Stimulated activated naive CD8-positive, alpha-beta T cell treated with anti-CD3 and anti-CD28 coated beads, Interleukin-15, amount 100 ng/mL, for 72 hours (primary cell): ENCODE data around the gene SYTL3.

ENCODE experiments used
- ATAC-seq: fragments of 150-1000 bp; cut with Tn5 transposase; 2 replicates; pipeline ENCODE4 v1.10.0; 2021; ENCODE audit warnings: mild to moderate bottlenecking, moderate library complexity
- DNase-seq, 2 donors: peaks; one replicate each; pipeline ENCODE4 v3.0.0; 2021 to 2022
- H3K27ac Mint-ChIP-seq, 2 donors: one replicate each; pipeline ENCODE4 v1.8.0; 2022; ENCODE audit warnings: mild to moderate bottlenecking in 2 of 2, mixed read lengths in 2 of 2, moderate library complexity in 2 of 2
- H3K27me3 Mint-ChIP-seq: one replicate; pipeline ENCODE4 v1.8.0; 2022; ENCODE audit warnings: mixed read lengths
- H3K4me1 Mint-ChIP-seq: one replicate; pipeline ENCODE4 v1.8.0; 2022; ENCODE audit warnings: mild to moderate bottlenecking, mixed read lengths
- H3K4me3 Mint-ChIP-seq, 2 donors: one replicate each; pipeline ENCODE4 v1.8.0; 2022; ENCODE audit warnings: mild to moderate bottlenecking in 2 of 2, mixed read lengths in 2 of 2, moderate library complexity in 1 of 2
- H3K9me3 Mint-ChIP-seq, 2 donors: one replicate each; pipeline ENCODE4 v1.8.0; 2022; ENCODE audit warnings: mixed read lengths in 2 of 2

SYTL3 gene

DNA sequence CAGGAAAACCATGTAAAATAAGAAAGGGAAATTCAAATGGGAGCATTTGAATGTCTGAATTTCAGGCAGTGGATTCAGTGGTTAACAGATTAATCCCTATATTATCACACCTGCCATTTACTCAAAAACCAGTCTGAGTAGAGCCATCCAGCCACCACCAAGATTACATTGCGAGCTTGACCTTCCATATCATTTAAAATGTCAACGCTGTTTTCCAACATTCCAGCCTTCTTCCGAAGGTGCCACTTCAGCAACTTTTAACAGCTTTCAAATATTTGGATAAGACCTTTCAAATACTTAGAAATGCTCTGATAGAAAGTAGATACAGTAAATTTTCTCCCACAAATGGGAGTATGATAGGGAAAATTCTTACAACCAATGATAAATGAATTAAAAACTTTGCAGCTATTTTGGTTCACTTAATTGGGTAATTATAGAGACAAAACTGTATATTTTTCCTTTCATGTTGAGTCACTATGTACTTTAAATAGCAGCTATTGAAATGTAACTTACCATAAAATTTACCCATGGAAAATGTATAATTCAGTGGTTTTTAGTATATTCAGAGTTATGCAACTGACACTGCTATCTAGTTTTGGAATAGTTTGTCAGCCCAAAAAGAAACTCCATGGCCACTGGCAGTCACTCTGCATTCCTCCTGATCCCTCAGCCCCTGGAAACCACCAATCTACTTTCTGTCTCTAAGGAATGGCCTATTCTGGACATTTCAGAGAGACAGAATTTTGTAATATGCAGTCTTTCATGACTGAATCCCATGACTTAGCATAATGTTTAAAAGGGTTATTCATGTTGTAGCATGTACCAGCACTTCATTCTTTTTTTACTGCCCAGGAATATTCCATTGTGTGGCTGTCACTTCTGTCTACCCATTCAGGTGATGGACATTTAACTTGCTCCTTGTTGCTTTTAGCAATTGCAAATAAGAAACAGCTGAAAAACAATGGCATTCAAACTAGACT is 147.8 kb downstream of the SYTL3 start:
- H3K27ac Mint-ChIP-seq, result peak overlapping the region in 1 of 2 donors; percentile 6
- ATAC-seq (peak; percentile 38), DNase-seq (no peak)
- H3K4me3 Mint-ChIP-seq, result peak overlapping the region; percentile 52 to 66
- no peaks in the 10 kb centered on the region for H3K27me3 Mint-ChIP-seq
- H3K4me1 Mint-ChIP-seq, result peaks cover 96% of the 10 kb centered on the region
- H3K9me3 Mint-ChIP-seq, result no peaks in the 10 kb centered on the region

DNA sequence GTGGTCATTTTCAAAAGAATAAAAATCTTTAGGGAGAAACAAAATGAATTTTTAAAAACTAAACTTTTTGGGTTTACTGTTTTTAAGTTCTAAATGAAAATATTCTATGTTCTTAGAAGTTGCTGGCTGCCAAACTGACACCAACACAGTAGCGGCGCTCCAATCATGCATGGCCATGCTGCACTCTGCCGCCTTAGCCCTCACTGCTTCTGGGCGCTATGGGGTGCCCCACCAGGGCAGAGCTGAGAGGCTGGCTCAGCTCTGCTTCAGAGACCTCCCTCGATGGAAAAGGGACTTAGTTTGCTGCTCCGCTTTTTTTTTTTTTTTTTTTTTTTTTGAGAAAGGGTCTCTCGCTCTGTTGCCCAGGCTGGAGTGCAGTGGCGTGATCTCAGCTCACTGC is 148.5 kb downstream of the SYTL3 start:
- peaks cover 96% of the 10 kb centered on the region for H3K4me1 Mint-ChIP-seq
- peak overlapping the region; percentile 52 to 66 for H3K4me3 Mint-ChIP-seq
- no peaks in the 10 kb centered on the region for H3K9me3 Mint-ChIP-seq
- no peak for DNase-seq
- no peaks in the 10 kb centered on the region for H3K27me3 Mint-ChIP-seq
- no peak for ATAC-seq
- no peak overlapping the region for H3K27ac Mint-ChIP-seq

DNA sequence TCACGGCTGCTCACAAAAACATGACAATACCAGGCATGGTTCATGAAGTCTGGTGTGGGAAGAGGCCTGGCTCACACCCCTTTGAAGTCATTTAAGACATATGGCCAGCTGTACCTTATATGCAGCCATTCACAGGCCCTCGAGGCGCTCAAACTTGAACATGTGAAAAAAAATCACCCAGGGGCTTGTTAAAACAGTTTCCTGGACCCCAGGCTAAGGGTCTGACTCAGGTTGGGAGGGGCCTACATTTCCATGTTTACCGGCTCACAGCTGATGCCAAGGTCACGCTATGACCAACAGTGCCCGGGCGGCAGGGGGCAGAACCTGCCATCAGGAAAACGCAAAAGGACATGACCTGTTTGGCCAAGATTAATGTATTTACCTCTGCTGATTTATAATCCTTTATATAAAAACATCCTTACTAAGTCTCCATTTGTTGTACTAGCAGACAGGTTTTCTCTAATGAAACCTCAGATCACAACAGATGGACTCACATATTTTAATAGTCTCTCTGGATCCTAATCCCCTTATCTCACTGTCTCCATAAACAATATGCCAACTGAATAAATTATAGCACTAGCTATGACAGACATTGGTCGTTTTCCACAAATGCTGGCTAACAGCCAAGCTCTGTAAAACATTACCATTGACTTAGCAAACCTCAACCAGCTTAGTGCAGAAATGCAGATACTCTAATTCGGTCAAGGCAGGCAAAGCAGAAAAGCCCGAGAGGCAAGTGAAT is 149.4 kb downstream of the SYTL3 start:
- ATAC-seq (no peak), DNase-seq (no peak)
- peak overlapping the region; percentile 24 to 32 for H3K4me3 Mint-ChIP-seq
- H3K4me1 Mint-ChIP-seq, result peaks cover 96% of the 10 kb centered on the region
- H3K9me3 Mint-ChIP-seq, result no peaks in the 10 kb centered on the region
- H3K27me3 Mint-ChIP-seq, result no peaks in the 10 kb centered on the region
- H3K27ac Mint-ChIP-seq, result peak overlapping the region in 1 of 2 donors; percentile 49

DNA sequence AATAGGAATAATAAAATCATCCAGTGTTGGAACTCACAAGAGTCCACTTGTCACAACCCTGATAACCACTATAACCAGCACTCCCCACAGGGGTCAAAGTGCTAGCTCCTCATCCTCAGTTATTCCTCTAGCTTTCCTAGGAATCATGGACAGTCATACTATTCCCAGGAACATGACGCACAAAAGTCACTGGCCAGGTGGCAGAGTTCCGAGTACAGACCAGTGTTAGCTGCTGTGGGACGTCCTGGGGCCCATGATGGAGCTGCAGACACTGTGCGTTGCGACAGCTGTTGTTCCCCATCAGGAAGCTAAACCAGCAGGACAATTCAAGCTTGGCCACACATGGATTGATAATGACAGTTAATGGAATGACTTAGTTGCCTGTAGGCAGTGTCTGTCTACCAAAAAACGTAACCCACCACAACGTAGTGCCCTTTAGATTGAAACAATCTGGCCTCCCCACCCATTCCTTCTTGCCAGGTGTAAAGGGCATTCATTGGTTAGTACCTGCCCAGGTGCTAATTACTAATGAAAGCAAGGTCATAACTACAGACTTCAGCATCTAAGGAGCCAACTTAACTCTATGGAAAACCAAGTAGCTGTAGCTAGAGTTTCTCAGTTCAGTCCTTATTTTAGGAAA is 151.9 kb downstream of the SYTL3 start:
- H3K9me3 Mint-ChIP-seq, result no peaks in the 10 kb centered on the region
- ATAC-seq, result no peak
- no peak for DNase-seq

DNA sequence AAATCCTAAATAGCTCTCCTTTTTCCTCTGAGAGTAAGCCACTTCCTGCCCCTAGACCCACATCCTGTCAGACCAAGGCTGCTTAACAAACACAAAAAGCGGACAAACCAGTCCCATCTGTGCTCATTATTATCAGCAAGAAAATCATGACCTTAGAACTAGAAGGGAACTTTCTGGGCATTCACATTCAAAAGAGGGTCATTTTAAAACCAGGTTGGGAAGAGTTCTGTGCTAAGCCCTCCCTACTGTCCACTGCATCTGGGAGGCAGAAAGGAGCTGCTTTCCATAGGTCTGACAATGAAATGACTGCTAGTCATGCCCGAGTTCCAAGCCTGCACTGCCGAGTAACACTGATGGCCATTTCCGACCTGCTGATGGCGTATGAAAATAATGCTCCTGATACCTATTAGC is 153.9 kb downstream of the SYTL3 start:
- H3K27ac Mint-ChIP-seq, result peak overlapping the region in 1 of 2 donors; percentile 60
- H3K4me1 Mint-ChIP-seq, result peaks cover 98% of the 10 kb centered on the region
- H3K9me3 Mint-ChIP-seq, result no peaks in the 10 kb centered on the region
- H3K27me3 Mint-ChIP-seq, result no peaks in the 10 kb centered on the region
- H3K4me3 Mint-ChIP-seq, result peak overlapping the region; percentile 22 to 70
- DNase-seq (peak in 1 of 2 donors; percentile 41), ATAC-seq (peak; percentile 89)

More for the DNA sequence above, 151.9 kb downstream of the SYTL3 start:
- Mint-ChIP-seq H3K27me3 (no peaks in the 10 kb centered on the region), H3K4me1 (peaks cover 98% of the 10 kb centered on the region), H3K4me3 (no peak overlapping the region), H3K27ac (no peak overlapping the region)

DNA sequence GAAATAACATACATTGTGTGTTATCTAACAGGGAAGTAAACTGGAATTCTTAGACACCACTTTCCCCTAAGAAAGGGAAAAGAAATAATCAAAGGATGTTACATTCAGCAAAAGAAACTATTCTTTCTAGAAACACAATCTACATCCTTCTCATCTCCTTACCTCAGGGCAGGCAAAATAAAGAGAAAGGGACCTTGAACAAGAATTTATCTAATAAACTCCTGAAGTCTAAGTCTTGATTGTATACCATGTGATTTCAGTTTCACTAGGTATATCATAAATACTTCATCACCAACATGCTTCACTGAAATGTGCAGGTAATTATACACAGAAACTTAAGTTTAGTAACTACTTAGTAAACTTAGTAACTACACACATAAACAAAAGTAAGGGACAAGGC is 154.4 kb downstream of the SYTL3 start:
- H3K27ac Mint-ChIP-seq, result peak overlapping the region in 1 of 2 donors; percentile 60

DNA sequence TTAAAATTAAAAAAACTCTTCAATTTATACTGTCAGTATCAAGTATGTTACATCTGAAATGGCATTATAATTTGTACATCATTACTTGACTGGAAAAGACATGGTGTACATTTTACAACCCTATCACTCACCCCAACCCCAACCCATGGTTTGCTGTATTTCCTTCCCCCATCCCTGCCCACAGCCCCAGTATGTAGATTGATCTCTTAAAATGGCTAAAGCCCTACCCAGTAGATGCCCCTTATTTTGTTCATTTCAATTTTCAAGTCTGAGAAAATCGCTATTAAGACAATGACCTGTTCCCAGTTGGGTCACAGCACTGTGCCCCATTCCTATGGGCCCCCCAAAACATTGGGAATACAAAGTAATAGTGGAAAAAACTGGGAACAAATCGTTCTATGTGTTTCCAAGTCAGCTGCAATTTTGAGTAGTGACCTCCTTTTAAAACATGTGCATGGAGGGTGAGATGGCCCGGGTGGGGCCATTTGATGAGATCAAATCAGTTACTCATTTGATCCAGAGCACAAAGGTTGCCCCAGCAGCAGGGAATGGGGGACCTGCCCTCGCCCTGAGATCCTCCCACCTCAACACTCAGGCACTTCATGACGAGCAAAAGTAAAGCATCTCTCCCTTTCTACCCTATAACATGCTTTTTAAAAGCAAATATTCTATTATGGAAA is 156.0 kb downstream of the SYTL3 start:
- ATAC-seq, result no peak
- Mint-ChIP-seq H3K9me3 (no peaks in the 10 kb centered on the region), H3K27ac (no peak overlapping the region), H3K4me3 (peak overlapping the region in 1 of 2 donors; percentile 17), H3K27me3 (no peaks in the 10 kb centered on the region), H3K4me1 (peaks cover 97% of the 10 kb centered on the region)
- DNase-seq, result no peak

More for the DNA sequence above, 154.4 kb downstream of the SYTL3 start:
- peaks cover 98% of the 10 kb centered on the region for H3K4me1 Mint-ChIP-seq
- peak overlapping the region; percentile 22 to 70 for H3K4me3 Mint-ChIP-seq
- peak; percentile 16 for ATAC-seq
- DNase-seq, result no peak
- H3K27me3 Mint-ChIP-seq, result no peaks in the 10 kb centered on the region
- H3K9me3 Mint-ChIP-seq, result no peaks in the 10 kb centered on the region

DNA sequence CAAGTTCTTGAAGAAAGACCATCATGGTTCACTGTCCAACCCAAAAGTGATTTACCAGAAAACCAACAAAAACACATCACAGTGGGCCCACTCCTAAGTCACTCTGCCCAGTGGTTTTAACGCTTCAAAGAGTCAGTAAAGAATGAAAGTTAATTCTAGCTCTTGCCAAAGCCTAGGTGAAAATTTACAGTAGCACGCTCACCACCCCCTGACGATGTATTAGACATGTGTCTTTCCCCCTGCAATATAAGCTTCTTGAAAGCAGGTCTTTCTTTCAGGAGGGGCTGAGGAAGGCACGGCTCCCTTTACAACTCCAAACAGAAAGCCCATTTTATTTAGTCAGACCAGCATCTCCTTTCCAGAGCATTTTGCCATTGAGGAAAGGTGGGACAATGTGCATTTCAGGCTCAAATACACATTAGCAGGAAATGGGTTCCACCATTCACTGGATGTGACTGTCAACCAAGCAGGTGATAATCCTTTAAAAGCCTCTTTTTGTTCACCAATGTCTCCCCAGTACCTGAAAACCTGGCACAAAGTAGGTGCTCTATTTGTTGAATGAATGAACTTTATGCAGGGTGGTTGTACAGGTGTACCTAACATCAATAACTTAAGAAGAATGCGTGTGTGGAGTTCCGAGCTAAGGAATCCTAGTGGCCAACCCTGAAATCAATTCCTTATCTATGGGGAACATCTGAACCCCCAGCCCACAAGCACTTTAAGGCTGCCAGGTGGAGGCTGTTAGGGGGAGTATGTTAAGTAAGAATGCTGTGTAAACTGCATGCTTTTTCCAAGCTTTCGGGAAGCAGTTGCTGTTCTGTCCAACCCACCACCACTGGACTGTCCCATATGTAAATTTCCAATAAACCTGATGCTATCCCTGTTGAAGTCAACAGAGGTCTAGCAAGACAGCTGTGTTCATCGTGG is 157.9 kb downstream of the SYTL3 start:
- Mint-ChIP-seq H3K4me1 (peaks cover 97% of the 10 kb centered on the region), H3K27ac (peak overlapping the region; percentile 42 to 57), H3K4me3 (peak overlapping the region in 1 of 2 donors; percentile 1), H3K9me3 (no peaks in the 10 kb centered on the region), H3K27me3 (no peaks in the 10 kb centered on the region)
- DNase-seq (no peak), ATAC-seq (no peak)

DNA sequence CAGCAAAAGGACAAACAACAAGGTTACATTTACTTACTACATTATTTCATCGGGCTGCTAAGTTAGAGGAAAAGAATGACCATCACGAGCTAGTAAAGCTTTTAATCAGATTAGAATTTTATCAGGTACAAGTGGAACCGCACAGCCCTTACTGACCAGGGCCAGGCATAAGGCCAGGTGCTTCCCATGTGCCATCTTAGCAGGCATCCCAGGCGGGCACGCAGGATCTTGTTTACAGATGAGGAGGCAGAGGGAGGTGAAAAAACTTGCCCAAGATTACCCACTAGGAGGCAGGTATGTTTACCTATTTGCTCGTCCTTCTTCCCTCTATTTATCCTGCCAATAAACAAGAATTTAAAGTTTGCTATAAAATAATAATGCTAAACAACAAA is 158.6 kb downstream of the SYTL3 start:
- no peak for ATAC-seq
- H3K4me3 Mint-ChIP-seq, result no peak overlapping the region
- peaks cover 99% of the 10 kb centered on the region for H3K4me1 Mint-ChIP-seq
- peak overlapping the region in 1 of 2 donors; percentile 57 for H3K27ac Mint-ChIP-seq
- DNase-seq, result no peak
- no peaks in the 10 kb centered on the region for H3K9me3 Mint-ChIP-seq
- H3K27me3 Mint-ChIP-seq, result no peaks in the 10 kb centered on the region

DNA sequence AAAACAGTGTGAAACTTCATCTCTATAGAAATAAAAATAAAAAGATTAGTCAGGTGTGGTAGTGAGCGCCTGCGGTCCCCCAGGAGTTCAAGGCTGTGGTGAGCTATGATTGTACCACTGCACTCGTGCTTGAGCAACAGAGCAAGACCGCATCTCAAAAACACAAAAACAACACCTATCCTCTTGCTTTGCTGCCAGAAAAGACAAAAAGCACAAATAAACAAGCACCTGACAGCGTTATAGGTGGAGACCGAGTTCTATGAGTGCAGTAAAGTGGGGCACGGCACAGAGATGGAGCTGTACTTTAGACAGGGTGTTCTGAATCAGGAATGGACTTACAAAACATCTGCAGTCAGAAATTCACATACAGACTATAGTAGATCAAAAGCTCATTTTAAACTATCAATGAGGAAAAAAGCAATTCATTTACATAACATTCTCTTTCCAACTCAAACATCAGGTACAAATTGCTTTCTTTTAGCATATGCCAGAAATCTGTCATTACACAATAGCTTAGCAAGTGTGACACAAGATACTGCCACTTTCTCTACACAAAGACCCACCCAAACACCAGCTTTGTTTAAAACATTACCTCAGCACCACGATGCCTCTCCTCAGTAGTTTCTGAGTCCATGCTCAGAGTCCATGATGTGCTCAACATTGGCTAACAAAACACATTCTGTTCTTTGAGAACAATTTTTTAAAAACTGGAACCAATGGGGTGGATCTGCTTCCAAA is 159.3 kb downstream of the SYTL3 start:
- peak; percentile 66 for ATAC-seq
- DNase-seq, result peak in 1 of 2 donors; percentile 22
- Mint-ChIP-seq H3K4me3 (peak overlapping the region in 1 of 2 donors; percentile 40), H3K27ac (peak overlapping the region in 1 of 2 donors; percentile 58), H3K4me1 (peaks cover 99% of the 10 kb centered on the region), H3K27me3 (no peaks in the 10 kb centered on the region), H3K9me3 (no peaks in the 10 kb centered on the region)

DNA sequence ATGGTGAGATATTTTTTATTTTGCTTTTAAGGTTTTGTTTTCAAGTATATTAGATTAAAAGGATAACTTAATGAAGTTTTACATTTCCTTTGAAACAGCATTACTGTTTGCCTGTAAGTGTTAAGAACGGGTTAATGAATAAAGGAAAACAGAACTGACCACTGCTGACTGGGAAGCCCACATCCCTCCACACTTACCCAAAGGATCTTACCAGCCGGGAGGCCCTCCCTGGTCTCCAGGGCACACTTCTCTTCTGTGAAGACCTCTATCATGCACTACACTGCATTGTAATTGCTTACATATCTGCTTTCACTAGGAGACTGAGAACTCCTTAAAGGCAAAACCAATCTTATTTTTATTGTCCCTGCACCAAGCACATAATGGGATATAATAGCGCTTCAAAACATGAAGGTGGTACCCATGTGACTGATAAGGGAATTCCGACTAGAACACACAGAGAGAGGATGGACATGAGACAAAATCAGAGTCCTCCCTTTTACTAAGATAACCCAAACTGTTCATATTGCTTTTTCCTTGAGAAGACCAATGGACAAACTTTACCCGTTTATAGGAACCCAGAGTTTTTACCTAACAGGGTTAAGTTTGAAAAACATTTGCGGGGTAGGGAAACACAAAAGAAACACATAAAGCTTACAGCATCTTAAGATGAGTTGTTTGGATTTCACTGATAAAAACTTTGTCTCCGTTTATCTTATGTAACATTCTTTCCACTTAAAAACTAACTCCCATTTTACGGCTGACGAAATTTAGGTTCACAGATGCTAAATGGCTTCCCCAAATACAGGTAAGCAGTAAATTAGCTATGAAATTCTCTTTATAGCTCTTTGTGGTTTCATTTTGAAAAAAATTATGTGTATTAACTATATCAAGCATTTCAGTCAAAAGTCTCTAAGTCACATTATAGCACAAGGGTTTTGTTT is 160.6 kb downstream of the SYTL3 start:
- peak overlapping the region in 1 of 2 donors; percentile 18 for H3K4me3 Mint-ChIP-seq
- no peak for ATAC-seq
- no peaks in the 10 kb centered on the region for H3K9me3 Mint-ChIP-seq
- H3K27ac Mint-ChIP-seq, result peak overlapping the region in 1 of 2 donors; percentile 54
- DNase-seq, result no peak
- H3K4me1 Mint-ChIP-seq, result peaks cover 99% of the 10 kb centered on the region
- H3K27me3 Mint-ChIP-seq, result no peaks in the 10 kb centered on the region

DNA sequence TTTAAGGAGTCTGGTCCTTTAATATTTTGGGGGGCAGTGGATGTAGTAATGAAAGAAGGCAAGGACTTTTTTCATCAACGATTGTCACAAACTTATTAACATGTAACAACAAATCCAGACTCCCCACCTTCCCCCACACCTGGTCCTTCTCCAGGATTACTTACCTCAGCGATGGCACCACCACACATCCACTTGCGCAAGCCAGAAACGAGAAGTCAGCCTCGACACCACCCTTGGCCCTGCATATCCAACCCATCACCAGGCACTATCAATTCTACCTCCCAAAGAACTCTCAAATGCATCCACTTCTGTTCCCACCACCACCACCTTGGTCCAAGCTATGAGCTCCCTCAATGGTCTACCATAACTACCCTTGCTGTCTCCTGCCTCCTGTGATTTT is 162.8 kb downstream of the SYTL3 start:
- H3K4me1 Mint-ChIP-seq, result peaks cover 98% of the 10 kb centered on the region
- peak overlapping the region; percentile 92 to 98 for H3K4me3 Mint-ChIP-seq
- no peak for ATAC-seq
- H3K9me3 Mint-ChIP-seq, result no peaks in the 10 kb centered on the region
- no peaks in the 10 kb centered on the region for H3K27me3 Mint-ChIP-seq
- peak overlapping the region in 1 of 2 donors; percentile 15 for H3K27ac Mint-ChIP-seq
- no peak for DNase-seq

DNA sequence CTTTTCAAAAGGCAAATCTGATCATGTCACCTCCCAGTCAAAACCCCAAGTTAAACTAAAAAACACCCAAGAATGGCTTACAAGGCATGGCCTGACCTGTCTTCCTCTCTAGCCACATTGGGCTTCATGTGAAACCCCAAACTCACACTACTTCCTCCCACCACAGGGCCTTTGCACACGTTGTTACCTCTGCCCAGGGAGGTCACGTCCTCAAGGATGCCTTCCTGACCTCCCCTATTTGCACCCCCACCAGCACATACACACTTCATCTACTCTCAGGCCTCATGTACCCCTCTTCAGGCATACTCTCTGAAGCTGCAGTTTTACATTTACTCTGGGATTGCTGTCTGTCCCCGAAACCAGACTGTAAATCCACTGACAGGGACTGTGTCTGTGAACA is 163.2 kb downstream of the SYTL3 start:
- DNase-seq (peak in 1 of 2 donors; percentile 23), ATAC-seq (no peak)
- Mint-ChIP-seq H3K27ac (peak overlapping the region; percentile 15 to 22), H3K4me3 (peak overlapping the region; percentile 92 to 98), H3K9me3 (no peaks in the 10 kb centered on the region), H3K27me3 (no peaks in the 10 kb centered on the region), H3K4me1 (peaks cover 93% of the 10 kb centered on the region)
